ENCODE data around the gene DGKI.

- no peak for TF ChIP-seq CTCF (IDR thresholded peaks at IDR 0.05; ENCODE audit: low read length)
- no peak for TF ChIP-seq EZH2 (IDR thresholded peaks at IDR 0.05; ENCODE audit: borderline replicate concordance, low read length)
Measured at GRCh38 chr7:137418841-137419240, 427.9 kb downstream of the DGKI start.
